HG03280 (cell line): Measurements from ENCODE around the gene KRTAP19-1.
"Not testable (repeated sequence)": the region's sequence is repeated elsewhere in the genome, so short reads cannot be mapped to it uniquely, and the experiment has no call there.

Source experiments
- ATAC-seq: cut with Tn5 transposase; IDR thresholded peaks from one replicate; pipeline ENCODE4 v1.9.1; 2021; ENCODE audit warnings: mild to moderate bottlenecking, moderate library complexity; ENCODE audit not compliant: unreplicated experiment

The KRTAP19-1 gene

DNA sequence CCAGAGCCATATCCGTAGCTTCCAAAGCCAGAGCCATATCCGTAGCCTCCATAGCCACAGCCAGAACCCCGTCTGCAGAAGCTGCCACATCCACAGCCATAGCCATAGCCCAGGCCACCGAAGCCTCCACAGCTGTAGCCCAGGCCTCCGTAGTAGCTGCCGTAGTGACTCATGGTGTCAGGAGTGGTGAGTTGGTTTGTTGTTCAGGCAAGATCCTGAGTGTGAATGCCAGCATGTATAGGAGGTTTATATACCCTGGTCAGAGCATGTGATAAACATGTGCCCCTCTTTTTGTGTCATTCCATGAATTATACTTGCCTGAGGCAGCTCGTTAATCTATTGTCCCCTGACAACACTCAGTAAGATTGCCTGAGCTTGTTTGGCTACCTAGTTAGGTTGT lies at the start of gene KRTAP19-1:
Gene KRTAP19-1, minus strand, starts transcription at position 223 of the 400 bp plus-strand sequence. Its CDS starts 50 bp downstream, at position 173.
- no peak for ATAC-seq

DNA sequence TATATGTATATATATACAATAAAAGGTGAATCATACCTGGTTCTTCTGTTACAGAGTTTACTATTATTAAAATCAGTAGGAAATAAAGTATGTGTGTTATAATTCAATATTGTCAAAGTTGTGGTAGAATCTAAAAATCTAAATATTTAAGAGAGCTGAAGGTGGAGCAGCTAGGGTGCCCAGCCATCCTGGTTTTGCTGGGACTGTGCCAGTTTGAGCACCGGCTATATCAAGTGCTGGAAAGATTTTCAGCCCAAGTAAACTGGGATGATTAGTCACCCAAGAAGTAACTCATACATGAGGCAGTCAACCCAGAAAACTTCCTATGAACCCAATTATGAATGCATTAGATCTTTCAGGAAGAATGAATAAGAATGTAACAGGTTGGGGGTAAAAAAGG lies 38.7 kb upstream of the KRTAP19-1 start:
- no peak for ATAC-seq

DNA sequence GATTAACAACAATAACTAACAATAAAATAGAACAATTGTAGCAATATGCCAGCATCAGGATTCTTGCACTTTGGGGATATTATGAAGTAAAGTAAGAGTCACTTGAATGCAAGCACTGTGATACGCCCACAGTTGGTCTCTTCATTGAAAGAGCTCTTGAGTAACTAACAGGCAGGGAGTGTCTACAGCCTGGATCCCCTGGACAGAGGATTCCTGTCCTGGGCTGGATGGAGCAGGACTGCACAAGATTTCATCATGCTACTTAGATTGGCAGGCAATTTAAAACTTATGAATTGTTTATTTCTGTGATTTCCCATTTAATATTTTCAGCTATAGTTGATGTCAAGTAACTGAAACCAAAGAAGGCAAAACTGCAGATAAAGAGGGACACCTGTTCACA lies 35.5 kb upstream of the KRTAP19-1 start:
- no peak for ATAC-seq

DNA sequence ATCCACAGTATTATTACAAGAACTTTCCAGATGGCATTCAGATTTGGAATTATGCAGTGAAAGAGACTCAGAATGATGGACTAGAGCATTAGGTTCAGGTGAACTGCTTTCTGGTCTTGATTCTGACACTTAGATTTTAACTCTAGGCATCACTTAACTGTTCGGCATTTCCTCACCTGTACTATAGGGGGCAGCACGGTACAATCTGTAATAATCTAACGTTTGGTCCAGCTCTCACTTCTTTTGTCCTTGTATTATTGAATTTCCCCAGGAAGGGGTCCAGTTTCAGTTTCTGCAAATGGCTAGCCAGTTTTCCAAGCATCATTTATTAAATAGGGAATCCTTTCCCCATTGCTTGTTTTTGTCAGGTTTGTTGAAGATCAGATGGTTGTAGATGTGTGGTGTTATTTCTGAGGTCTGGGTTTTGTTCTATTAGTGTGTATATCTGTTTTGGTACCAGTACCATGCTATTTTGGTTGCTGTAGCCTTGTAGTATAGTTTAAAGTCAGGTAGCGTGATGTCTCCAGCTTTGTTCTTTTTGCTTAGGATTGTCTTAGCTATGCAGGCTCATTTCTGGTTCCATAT lies 25.5 kb upstream of the KRTAP19-1 start:
- ATAC-seq: not testable (repeated sequence)

DNA sequence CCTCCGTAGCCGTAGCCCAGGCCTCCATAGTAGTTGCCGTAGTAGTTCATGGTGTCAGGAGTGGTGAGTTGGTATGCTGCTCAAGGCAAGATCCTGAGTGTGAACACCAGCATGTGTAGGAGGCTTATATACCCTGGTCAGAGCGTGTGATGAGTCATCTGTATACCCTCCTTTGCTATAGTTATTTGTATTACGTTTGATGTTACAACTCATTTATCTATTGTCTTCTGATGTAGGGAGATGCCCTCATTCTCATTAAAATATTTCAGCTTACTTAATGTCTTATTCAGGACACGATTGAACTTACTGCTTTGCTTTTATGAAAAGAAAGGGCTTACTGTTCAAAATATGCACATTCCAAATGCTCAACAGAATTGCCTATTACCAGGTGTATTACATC lies 21.9 kb upstream of the KRTAP19-1 start, which contains the start of gene KRTAP19-5:
Gene KRTAP19-5, minus strand, starts transcription at position 101 of the 400 bp plus-strand sequence. Its CDS starts 51 bp downstream, at position 50.
- ATAC-seq: no peak

DNA sequence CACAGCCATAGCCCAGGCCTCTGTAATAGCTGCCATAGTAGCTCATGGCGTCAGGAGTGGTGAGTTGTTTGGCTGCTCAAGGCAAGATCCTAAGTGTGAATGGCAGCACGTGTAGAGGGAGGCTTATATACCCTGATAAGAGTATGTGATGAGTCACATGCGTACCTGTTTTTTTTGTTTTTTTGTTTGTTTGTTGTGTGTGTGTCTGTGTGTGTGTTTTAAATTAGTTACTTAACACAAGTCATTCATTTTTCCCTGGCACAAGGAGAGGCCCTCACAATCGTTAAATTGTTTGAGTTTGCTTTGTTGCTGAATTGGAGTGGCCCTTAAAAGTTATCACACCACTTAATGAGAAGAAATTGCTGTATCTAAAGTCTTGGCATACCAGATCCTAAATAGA lies 16.9 kb upstream of the KRTAP19-1 start, which contains the start of gene KRTAP19-4:
Gene KRTAP19-4, minus strand, starts transcription at position 101 of the 400 bp plus-strand sequence. Its CDS starts 55 bp downstream, at position 46.
- no peak for ATAC-seq

DNA sequence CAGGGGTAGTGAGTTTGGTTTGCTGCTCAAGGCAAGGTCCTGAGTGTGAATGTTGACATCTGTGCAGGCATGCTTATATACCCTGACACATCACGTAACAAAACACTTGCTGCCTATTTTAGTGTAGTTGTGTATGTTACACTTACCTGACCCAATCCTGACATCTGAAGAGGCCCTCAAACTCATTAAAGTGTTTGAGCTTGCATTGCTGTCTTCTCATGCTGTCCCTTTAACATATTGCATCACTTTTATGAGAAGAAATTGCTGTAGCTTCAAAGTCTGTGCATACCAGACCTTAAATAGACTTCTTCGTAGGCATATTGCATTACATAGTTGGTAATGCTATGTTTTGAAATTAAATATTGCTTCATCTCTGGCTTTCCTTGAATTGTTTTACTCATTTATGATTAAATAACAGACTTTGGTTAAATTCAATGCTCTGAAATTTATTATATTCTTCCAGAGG lies 11.8 kb upstream of the KRTAP19-1 start, which contains the start of gene KRTAP19-3:
Gene KRTAP19-3, minus strand, starts transcription at position 51 of the 466 bp plus-strand sequence. CDS start 56 bp downstream, outside the sequence.
- no peak for ATAC-seq

DNA sequence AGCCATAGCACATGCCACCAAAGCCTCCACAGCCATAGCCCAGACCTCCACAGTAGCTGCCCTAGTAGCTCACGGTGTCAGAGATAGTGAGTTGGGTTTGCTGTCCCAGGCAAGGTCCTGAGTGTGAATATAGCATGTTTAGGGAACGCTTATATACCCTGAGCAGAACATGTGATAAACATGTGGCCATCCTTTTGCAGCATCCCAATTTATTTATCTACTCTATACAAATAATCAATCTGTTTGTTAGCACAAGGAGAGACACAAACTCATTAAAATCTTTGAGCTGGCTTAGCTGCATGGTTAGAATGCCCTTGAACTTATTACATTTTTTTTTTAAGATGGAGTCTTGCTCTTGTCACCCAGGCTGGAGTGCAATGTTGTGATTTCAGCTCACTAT lies 7.2 kb upstream of the KRTAP19-1 start, which contains the start of gene KRTAP19-2:
Gene KRTAP19-2, minus strand, starts transcription at position 101 of the 400 bp plus-strand sequence. Its CDS starts 88 bp downstream, at position 13.
- no peak for ATAC-seq

DNA sequence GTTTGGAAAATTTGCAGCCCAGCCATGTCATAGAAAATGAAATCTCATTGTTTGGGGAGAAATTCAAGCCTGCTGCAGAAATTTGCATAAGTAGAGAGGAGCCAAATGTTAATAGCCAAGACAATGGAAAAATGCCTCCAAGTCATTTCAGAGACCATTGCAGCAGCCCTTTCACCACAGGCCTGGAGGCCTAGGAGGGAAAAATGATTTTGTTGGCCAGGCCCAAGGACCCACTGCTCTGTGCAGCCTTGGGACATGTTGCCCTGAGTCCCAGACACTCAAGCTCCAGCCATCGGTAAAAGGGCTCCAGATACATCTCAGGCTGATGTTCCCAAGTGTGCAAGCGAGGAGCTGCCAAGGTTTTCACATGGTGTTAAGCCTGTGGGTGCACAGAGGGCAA lies 6.0 kb upstream of the KRTAP19-1 start:
- ATAC-seq: no peak

DNA sequence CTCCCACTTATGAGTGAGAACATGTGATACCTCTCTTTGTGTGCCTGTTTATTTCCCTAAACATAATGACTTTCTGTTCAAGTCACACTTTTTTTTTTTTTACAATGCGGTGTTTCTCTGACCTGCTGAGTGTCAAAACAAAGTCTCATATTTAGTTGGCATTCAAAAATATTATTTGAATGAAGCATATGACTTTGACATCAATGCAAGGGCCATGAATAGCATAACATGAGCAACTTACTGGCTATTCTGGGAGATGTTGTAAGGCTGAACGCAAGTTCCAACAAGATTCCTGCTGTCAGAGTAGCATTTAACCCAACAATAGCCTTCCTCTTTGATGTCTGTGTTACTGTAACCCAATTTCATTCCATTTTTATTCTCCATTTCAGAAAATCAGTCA lies 2.0 kb upstream of the KRTAP19-1 start:
- ATAC-seq: no peak

DNA sequence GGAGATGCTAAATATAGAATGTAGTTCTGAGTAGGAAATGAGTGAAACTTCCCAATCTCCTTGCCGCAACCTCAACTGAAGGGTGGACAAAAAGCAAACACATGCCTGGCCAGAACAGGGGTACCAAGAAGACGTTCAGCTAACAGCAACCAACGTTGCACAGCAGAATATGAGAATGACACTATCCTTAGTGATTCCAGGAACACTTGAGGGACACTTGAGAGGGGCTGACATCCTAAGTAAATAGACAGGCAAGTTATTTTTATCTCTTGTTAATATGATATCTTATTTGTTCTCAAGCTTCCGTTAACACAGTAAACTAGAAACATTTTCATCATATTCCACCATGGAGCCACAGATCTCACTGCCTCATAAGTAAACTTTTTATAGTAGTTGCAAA lies 908 bp downstream of the KRTAP19-1 start:
- ATAC-seq: no peak

DNA sequence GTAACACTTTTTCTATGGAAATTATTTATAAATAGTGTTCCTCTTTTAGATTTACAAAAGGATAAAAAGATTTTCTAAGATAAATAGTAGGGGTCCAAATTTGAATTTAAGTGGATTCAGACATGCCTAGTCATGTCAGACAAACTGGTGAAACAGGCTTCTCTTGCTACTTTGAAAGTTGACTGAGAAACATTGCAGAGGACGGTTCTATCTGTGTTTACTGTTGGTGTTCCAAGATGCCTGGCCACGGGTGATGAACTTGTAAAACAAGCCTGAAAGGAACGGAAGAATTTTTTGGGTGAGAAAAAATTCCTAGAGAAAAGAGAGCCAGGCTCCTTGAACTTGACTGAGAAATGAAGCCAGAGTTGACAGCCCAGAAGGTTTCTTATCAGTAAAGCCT lies 2.2 kb downstream of the KRTAP19-1 start:
- no peak for ATAC-seq

DNA sequence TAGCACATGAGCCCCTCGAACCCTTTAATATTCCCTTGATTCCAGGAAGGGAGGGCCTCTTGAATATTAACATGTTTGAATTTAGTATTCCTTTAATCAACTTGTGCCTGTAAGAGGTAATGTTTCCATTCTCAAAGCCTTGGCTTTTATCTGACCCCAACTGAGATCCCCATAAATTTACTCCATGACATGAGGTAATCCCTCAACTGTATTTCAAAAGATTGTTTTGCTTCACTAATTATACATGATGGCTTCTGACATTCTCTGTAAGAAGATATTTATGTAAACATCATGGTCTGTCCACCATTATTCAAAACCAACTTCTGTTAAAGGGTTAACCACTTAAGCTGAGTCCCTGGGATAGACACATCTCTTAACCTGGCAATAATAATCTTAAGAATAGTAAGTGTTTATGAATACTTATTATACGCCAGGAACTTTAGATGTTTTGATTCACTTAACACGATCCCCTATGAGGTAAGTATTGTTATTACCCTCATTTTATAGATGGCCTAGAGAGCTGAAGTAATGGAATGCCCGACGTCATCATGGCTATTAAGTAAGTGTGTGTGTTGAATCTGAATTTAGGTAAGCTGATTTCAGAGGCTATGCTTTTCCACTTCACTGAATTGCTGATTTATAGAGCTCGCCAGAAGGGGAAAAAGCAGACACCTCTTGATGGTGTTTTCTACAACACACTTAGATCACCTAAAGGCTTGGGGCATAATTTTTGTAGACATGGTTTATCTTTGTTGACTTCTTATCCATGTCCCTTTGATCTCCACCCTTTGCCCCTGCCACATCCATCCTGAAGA lies 11.1 kb downstream of the KRTAP19-1 start:
- ATAC-seq: no peak

DNA sequence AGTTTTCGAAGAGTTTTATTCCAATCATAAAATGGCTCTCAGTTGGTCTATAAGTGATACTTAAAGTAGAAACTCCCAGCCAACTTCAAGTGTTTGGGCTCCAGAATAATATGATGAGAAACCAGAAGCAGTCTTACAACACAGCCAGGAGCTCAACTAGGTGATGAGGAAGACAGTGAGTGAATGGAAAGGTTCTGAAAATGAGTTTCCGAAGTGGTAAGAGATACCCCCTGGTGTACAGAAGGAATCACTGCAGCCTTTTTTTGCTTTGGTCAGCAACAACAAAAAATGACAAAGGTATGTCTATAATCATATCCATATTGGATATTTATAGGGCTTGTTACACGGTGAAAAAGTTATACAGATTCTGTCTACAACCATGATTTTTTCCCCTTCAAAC lies 16.5 kb downstream of the KRTAP19-1 start:
- ATAC-seq: no peak

DNA sequence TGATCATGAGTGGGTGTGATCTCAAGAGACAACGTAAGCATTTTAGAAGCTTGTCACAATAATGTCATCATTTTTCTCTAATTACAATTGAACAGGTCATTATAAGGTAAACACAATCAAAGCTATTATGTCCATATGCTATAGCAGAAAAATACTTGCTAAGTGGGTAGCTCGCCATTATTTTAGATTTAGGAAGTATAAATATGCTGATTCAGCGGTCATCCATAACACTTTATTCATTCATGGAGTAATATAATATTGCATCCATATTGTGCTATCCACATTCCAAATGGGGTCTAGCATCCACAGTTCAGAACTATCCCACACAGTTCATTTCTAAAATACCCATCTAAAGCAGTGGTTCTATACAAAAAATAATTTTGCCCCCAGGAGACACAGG lies 31.7 kb downstream of the KRTAP19-1 start:
- ATAC-seq: no peak

DNA sequence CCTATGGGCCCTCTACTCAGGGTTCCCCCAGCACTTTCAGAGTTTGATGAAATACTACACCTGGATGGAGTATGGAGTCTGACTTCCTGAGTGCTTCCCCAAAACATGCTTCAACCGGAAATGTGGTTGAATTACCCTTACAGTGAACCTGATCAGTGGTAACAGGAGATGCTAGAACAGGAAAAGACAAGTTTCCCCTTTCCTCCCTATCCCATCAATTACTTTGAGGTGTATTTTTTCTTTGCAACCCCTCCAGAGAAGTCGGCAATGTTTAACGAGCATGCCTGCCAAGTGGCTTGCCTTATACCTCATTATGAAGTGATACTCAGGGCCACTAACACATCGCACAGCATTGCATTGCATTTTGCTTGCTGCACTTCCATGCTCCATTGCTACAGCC lies 33.1 kb downstream of the KRTAP19-1 start:
- ATAC-seq: no peak

DNA sequence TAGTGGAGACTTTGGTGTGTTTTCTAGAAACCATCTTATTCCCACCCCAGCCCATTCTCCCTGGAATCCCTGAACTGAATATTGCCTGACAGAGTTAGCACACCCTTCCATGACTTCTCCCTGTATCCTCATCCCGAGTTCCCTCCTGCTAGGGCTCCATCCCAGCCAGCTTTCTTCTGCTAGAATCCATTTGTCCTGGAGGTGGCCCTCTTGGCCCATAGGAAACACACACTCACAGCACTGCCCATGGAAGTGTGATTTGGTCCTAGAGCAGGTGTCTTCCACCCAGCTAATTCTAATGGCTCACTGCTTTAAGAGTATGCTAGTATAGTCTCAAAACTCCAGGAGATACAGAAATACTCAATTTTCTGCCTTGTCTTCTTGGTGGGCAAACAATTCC lies 36.0 kb downstream of the KRTAP19-1 start:
- ATAC-seq: no peak

DNA sequence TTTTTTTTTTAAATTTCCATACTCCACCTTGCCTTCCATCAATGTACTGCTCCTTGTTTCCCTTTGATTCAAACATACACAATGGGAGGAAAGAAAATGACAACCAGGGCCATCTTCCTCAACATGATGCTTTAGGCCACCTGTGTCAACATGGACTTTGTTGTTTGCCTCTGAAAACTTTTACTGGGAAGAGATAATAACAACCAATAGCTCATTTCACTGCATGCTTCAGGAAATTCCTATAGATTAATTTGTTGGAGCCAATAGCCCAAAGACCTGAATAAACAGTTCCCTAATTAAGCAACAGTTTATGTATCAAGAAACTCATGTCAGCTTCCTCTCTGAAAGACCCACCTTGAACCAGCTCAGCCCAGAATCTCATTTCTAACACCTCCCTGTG lies 36.9 kb downstream of the KRTAP19-1 start:
- ATAC-seq: no peak

DNA sequence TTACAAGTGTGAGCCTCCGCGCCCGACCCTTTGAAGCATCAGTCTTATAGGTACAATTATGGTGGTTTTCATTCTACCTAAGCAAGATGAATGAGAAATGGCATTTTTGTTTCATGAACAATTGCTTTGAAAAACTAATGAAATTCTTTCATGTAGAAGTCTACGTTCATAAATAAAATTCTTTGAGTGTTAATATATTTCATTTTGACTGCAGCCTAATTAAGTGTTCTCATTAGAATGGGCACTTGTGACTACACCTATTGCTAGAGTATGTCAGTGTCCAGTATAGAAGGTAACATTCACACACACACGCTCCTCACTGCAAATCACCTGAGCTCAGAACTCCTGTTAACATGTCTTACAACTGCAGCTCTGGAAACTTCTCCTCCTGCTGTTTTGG lies 40.2 kb downstream of the KRTAP19-1 start, which contains the start of gene KRTAP15-1:
Gene KRTAP15-1, plus strand, starts transcription at position 301 of the 400 bp plus-strand sequence. Its CDS starts 53 bp downstream, at position 354.
- no peak for ATAC-seq

DNA sequence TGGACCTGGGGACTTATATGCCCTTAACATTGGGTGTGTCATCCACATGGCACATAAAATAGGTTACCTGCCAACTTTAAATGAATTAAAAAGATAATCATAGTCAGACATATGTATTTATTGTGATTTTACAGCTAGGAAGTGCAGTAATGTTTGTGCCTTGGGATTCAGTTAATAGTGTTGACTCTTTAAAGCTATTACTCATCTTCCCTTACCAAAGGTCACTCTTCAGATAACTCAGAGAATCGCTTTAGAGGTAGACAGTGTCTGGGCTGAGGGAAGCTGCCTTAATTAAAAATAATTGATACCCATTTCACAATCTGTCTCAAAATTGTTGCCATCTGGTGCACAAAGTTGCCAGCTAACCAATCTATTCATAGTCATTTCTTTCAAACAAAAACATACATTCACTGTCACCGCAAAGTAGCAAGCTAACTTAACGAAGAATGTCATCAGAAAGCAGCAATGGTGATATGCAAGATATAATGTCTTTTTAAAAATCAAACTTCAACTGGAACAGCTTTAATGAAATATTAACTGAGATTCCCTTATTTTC lies 43.1 kb downstream of the KRTAP19-1 start:
- ATAC-seq: no peak

DNA sequence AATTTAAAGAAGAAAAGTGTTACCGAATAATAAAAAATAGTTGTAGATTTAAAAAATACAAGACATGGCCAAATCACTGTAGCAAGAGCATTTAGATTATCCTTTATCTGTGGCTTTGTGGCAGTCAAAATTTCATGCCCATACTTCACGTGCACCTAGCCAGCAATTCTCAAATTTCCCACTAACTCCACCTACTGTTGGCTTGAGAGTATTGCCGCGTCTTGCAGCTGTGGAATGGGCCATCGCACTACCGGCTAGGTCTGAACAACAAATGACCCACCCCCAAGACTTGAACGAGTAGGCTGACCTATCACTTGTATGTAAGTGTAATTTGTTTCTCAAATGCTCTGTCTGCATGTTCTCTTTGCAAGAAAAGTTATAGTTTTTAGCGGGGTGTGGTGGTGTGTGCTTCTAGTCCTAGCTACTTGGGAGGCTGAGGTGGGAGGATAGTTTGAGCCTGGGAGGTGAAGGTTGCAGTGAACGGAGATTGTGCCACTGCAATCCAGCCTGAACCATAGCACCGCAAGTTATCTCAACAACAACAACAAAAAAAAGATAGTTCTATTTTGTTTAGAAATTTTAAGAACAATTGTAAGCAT lies 46.0 kb downstream of the KRTAP19-1 start:
- no peak for ATAC-seq
